ENCODE results near the gene FBXL7.

GRCh38 chr5:15680455-15680854 lies 180.5 kb downstream of the FBXL7 start:
- TF ChIP-seq CTCF (conservative IDR thresholded peaks at IDR 0.05) (no peak), EZH2 (IDR thresholded peaks at IDR 0.05; ENCODE audit: low read depth) (no peak)
